ENCODE data around the gene CCND1.

CCND1 gene

DNA sequence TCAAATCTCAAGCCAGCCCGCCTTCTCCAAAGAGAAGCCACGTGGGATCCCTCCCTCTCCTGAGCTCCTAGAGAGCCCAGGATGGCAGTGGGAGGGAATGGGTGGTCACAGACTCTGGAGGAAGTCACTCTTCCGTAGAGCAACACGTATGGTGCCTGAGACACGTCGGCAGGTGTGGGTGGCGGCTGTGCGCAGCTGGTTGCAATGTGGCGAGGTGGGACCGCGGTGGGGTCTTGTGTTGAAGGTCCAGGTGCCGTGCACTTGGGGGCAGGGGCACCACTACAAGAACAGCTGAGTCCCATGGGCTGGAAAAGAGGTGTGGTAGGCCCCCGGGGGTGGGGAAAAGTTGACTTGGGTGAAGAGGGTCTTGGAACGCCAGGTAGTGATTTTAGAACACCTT lies 13.4 kb upstream of the CCND1 start:
- TF ChIP-seq YY1 (IDR thresholded peaks at IDR 0.05; ENCODE audit: low read depth) (no peak), EP300 (IDR thresholded peaks at IDR 0.05; ENCODE audit: borderline replicate concordance) (no peak), CREB1 (IDR thresholded peaks at IDR 0.05; ENCODE audit: low read depth) (no peak), CEBPB (IDR thresholded peaks at IDR 0.05) (no peak)
- TF ChIP-seq, protein P1, sequence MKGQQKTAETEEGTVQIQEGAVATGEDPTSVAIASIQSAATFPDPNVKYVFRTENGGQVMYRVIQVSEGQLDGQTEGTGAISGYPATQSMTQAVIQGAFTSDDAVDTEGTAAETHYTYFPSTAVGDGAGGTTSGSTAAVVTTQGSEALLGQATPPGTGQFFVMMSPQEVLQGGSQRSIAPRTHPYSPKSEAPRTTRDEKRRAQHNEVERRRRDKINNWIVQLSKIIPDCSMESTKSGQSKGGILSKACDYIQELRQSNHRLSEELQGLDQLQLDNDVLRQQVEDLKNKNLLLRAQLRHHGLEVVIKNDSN (IDR thresholded peaks at IDR 0.05) = no peak

DNA sequence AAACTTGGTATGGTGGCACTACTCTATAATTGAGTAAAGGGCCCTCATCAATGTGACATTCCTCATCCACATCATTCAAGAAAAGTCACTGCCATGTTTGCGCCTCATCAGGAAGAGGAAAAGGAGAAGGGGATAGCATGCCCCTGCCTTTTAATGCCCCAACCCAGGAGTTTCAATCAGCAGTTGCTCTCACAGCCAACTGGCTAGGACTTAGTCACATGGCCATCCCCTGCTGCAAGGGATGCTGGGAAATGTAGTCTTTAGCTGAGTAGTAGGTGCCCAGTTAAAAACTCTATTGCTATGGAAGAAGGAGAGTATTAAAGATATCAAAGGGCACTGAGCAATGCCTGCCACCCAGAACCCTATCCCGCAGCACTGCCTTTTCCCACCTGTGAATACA lies 10.9 kb upstream of the CCND1 start:
- TF ChIP-seq, protein P1 (IDR thresholded peaks at IDR 0.05) = peak; percentile 95
- TF ChIP-seq, protein P2, sequence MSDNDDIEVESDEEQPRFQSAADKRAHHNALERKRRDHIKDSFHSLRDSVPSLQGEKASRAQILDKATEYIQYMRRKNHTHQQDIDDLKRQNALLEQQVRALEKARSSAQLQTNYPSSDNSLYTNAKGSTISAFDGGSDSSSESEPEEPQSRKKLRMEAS (IDR thresholded peaks at IDR 0.05) = no peak
- TF ChIP-seq ZBTB7A (IDR thresholded peaks at IDR 0.05; ENCODE audit: low read depth) (no peak), TAF1 (IDR thresholded peaks at IDR 0.05; ENCODE audit: low read depth) (no peak), CREB1 (IDR thresholded peaks at IDR 0.05; ENCODE audit: low read depth) (no peak), CEBPB (IDR thresholded peaks at IDR 0.05) (no peak), TEAD4 (IDR thresholded peaks at IDR 0.05) (no peak)

DNA sequence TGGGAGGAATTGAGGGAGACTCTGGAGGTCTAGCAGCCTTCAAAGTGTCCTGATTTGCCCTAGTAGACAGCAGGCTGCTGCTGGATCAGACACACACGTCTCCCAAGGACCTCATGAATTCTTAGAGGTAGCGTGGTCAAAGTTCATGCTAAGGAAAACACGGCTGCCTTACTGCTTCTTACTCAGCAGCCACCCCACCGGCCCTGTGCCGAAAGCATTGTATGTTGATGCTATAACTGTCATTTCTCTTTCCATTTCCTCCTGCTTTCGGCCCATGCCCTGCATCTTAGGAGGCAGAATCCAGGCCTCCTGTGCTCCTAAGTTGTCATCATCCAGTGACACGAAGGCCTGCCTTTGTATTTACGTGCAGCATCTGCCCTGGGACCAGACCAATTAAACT lies 10.5 kb upstream of the CCND1 start:
- no peak for TF ChIP-seq NFIC (IDR thresholded peaks at IDR 0.05)
- no peak for TF ChIP-seq ZBTB7A (IDR thresholded peaks at IDR 0.05; ENCODE audit: low read depth)
- TF ChIP-seq, protein P3, sequence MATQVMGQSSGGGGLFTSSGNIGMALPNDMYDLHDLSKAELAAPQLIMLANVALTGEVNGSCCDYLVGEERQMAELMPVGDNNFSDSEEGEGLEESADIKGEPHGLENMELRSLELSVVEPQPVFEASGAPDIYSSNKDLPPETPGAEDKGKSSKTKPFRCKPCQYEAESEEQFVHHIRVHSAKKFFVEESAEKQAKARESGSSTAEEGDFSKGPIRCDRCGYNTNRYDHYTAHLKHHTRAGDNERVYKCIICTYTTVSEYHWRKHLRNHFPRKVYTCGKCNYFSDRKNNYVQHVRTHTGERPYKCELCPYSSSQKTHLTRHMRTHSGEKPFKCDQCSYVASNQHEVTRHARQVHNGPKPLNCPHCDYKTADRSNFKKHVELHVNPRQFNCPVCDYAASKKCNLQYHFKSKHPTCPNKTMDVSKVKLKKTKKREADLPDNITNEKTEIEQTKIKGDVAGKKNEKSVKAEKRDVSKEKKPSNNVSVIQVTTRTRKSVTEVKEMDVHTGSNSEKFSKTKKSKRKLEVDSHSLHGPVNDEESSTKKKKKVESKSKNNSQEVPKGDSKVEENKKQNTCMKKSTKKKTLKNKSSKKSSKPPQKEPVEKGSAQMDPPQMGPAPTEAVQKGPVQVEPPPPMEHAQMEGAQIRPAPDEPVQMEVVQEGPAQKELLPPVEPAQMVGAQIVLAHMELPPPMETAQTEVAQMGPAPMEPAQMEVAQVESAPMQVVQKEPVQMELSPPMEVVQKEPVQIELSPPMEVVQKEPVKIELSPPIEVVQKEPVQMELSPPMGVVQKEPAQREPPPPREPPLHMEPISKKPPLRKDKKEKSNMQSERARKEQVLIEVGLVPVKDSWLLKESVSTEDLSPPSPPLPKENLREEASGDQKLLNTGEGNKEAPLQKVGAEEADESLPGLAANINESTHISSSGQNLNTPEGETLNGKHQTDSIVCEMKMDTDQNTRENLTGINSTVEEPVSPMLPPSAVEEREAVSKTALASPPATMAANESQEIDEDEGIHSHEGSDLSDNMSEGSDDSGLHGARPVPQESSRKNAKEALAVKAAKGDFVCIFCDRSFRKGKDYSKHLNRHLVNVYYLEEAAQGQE (IDR thresholded peaks at IDR 0.05; ENCODE audit: low read depth) = no peak
- no peak for TF ChIP-seq TEAD4 (IDR thresholded peaks at IDR 0.05)
- TF ChIP-seq EGR1 (IDR thresholded peaks at IDR 0.05) = no peak
- no peak for TF ChIP-seq YY1 (IDR thresholded peaks at IDR 0.05; ENCODE audit: low read depth)
- no peak for TF ChIP-seq CREB1 (IDR thresholded peaks at IDR 0.05; ENCODE audit: low read depth)
- TF ChIP-seq EP300 (IDR thresholded peaks at IDR 0.05; ENCODE audit: borderline replicate concordance) = no peak
- TF ChIP-seq, protein P2 (IDR thresholded peaks at IDR 0.05) = no peak
- TF ChIP-seq, protein P1 (IDR thresholded peaks at IDR 0.05) = no peak
- TF ChIP-seq RAD21 (IDR thresholded peaks at IDR 0.05; ENCODE audit: low read depth) = no peak
- TF ChIP-seq TAF1 (IDR thresholded peaks at IDR 0.05; ENCODE audit: low read depth) = no peak
- no peak for TF ChIP-seq CEBPB (IDR thresholded peaks at IDR 0.05)

DNA sequence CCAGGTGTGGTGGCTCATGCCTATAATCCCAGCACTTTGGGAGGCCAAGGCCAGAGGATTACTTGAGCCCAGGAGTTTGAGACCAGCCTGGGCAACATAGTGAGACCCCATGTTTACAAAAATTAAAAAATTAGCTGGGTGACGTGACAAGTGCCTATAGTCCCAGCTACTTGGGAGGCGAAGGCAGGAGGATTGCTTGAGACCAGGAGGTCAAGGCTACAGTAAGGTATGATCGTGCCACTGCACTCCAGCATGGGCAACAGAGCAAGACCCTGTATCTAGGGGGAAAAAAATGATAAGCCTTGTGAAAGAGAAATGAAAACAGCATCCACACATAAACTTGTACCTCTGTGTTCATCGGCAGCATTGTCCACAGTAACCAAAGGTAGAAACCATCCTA lies 8.1 kb upstream of the CCND1 start:
- TF ChIP-seq EP300 (IDR thresholded peaks at IDR 0.05; ENCODE audit: borderline replicate concordance) (no peak), TCF12 (IDR thresholded peaks at IDR 0.05; ENCODE audit: low read depth) (no peak), CREB1 (IDR thresholded peaks at IDR 0.05; ENCODE audit: low read depth) (no peak), TEAD4 (IDR thresholded peaks at IDR 0.05) (no peak), CEBPB (IDR thresholded peaks at IDR 0.05) (no peak), ZBTB7A (IDR thresholded peaks at IDR 0.05; ENCODE audit: low read depth) (no peak), NFIC (IDR thresholded peaks at IDR 0.05) (no peak), FOXM1 (IDR thresholded peaks at IDR 0.05; ENCODE audit: borderline replicate concordance, low read depth) (no peak), YY1 (IDR thresholded peaks at IDR 0.05; ENCODE audit: low read depth) (no peak), EGR1 (IDR thresholded peaks at IDR 0.05) (no peak)
- TF ChIP-seq, protein P3 (IDR thresholded peaks at IDR 0.05; ENCODE audit: low read depth) = no peak
- TF ChIP-seq, protein P1 (IDR thresholded peaks at IDR 0.05) = no peak

DNA sequence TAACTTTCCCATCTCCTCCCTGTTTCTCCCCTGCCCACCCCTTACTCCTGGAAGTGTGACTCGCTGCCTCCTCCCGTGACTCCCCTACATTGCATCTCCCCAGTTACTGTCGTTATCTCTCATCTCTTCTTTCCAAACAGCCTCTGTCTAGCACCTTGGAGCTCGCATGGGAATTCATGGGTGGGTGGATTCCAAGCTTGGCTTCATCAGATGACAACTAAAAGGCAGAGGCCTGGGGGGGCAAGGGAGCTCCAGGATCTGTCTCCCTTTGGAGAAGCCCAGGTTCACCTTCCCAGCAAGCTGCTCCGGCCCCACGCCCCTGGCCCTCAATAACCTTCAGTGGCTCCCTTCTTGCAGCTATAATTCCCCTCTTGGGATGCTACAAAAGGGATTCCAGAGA lies 6.9 kb upstream of the CCND1 start:
- TF ChIP-seq FOXM1 (IDR thresholded peaks at IDR 0.05; ENCODE audit: borderline replicate concordance, low read depth) = no peak
- no peak for TF ChIP-seq EP300 (IDR thresholded peaks at IDR 0.05; ENCODE audit: borderline replicate concordance)
- no peak for TF ChIP-seq CREB1 (IDR thresholded peaks at IDR 0.05; ENCODE audit: low read depth)
- TF ChIP-seq ZBTB7A (IDR thresholded peaks at IDR 0.05; ENCODE audit: low read depth) = no peak
- TF ChIP-seq, protein P1 (IDR thresholded peaks at IDR 0.05) = no peak
- TF ChIP-seq TEAD4 (IDR thresholded peaks at IDR 0.05) = no peak
- TF ChIP-seq NFIC (IDR thresholded peaks at IDR 0.05) = no peak
- TF ChIP-seq, protein P3 (IDR thresholded peaks at IDR 0.05; ENCODE audit: low read depth) = no peak
- no peak for TF ChIP-seq EGR1 (IDR thresholded peaks at IDR 0.05)
- no peak for TF ChIP-seq TAF1 (IDR thresholded peaks at IDR 0.05; ENCODE audit: low read depth)

Measured in Ishikawa (cell line).